Stimulated activated naive CD8-positive, alpha-beta T cell treated with anti-CD3 and anti-CD28 coated beads, Interleukin-15, amount 100 ng/mL, for 72 hours (primary cell): ENCODE data around the gene TAS2R1.

Experiments used
- ATAC-seq: fragments of 150-1000 bp; cut with Tn5 transposase; 2 replicates; pipeline ENCODE4 v1.10.0; 2021; ENCODE audit warnings: mild to moderate bottlenecking, moderate library complexity
- DNase-seq, 2 donors: peaks; one replicate each; pipeline ENCODE4 v3.0.0; 2021 to 2022
- H3K27ac Mint-ChIP-seq, 2 donors: one replicate each; pipeline ENCODE4 v1.8.0; 2022; ENCODE audit warnings: mild to moderate bottlenecking in 2 of 2, mixed read lengths in 2 of 2, moderate library complexity in 2 of 2
- H3K27me3 Mint-ChIP-seq: one replicate; pipeline ENCODE4 v1.8.0; 2022; ENCODE audit warnings: mixed read lengths
- H3K4me1 Mint-ChIP-seq: one replicate; pipeline ENCODE4 v1.8.0; 2022; ENCODE audit warnings: mild to moderate bottlenecking, mixed read lengths
- H3K4me3 Mint-ChIP-seq, 2 donors: one replicate each; pipeline ENCODE4 v1.8.0; 2022; ENCODE audit warnings: mild to moderate bottlenecking in 2 of 2, mixed read lengths in 2 of 2, moderate library complexity in 1 of 2
- H3K9me3 Mint-ChIP-seq, 2 donors: one replicate each; pipeline ENCODE4 v1.8.0; 2022; ENCODE audit warnings: mixed read lengths in 2 of 2

Gene TAS2R1

DNA sequence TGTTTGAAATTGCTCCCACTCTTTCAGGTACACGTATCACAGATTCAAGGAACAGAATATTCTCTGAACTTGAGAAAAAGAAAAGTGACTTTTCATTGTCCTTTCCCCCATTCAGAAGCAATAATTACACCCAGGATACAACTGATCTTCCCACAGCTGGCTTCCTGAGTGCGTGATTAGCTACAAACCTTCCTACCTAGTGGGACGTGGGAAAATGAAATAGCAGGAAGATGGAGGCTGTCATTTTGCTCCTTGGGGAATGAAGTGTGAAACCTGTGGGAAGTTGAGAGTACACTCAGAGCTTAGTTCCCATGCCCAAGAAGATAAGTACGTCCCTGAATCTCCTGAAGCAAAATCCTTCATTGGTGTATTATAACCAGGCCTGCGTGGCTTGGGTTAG is 2.6 kb downstream of the TAS2R1 start:
- DNase-seq = no peak
- ATAC-seq = no peak
- Mint-ChIP-seq H3K4me3 (no peak overlapping the region), H3K27ac (no peak overlapping the region), H3K27me3 (no peaks in the 10 kb centered on the region), H3K4me1 (no peaks in the 10 kb centered on the region), H3K9me3 (peaks cover 5 to 20% of the 10 kb centered on the region in 2 donors)

DNA sequence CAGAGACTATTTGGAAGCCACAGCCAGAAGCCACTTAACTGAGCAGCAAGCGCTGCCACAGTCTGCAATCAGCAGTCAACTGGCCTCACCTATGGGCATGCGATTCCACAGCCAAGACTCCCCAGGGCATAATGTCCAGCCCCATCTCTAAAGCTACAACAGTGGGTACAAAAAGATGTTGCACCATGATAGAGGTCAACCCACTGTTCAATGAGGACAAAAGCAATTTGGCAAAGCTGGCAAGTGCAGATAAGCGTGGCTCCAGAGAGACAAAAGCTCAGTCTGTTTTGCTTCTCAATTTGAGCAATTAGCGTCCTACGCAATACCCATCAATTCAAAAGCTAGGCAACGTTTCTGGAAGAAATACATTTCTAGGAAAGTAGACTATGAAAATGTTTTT is 3.2 kb downstream of the TAS2R1 start:
- Mint-ChIP-seq H3K27me3 (no peaks in the 10 kb centered on the region), H3K4me3 (no peak overlapping the region), H3K9me3 (peaks cover 5 to 20% of the 10 kb centered on the region in 2 donors), H3K27ac (no peak overlapping the region), H3K4me1 (no peaks in the 10 kb centered on the region)
- DNase-seq (no peak), ATAC-seq (no peak)

- Mint-ChIP-seq H3K9me3 (peaks cover 5 to 20% of the 10 kb centered on the region in 2 donors), H3K4me1 (no peaks in the 10 kb centered on the region), H3K4me3 (no peak overlapping the region), H3K27ac (no peak overlapping the region), H3K27me3 (no peaks in the 10 kb centered on the region)
- ATAC-seq = no peak
- no peak for DNase-seq
These were observed 4.4 kb downstream of the TAS2R1 start for GRCh38 chr5:9625731-9626130.

DNA sequence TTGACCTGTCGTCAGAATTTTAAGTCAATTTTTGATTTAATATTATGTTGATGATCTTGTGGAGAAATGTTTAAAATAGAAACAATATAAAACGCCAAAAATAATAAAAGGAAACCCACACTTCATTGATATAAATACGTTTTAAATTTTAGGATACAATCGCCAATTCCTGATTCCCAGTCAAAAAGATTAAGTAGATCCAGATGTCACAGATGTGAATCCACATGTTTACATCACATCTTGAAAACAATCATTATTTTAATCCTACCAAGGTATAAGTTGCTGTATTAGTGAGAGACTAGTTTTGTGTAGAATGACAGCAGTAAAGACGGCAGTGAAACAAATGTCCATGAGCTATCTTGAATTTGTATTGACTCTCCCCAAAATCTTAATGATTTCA is 4.9 kb downstream of the TAS2R1 start:
- no peaks in the 10 kb centered on the region for H3K4me1 Mint-ChIP-seq
- ATAC-seq = no peak
- no peak overlapping the region for H3K4me3 Mint-ChIP-seq
- no peak overlapping the region for H3K27ac Mint-ChIP-seq
- H3K27me3 Mint-ChIP-seq = no peaks in the 10 kb centered on the region
- H3K9me3 Mint-ChIP-seq = peaks cover 5 to 20% of the 10 kb centered on the region in 2 donors
- DNase-seq = no peak

DNA sequence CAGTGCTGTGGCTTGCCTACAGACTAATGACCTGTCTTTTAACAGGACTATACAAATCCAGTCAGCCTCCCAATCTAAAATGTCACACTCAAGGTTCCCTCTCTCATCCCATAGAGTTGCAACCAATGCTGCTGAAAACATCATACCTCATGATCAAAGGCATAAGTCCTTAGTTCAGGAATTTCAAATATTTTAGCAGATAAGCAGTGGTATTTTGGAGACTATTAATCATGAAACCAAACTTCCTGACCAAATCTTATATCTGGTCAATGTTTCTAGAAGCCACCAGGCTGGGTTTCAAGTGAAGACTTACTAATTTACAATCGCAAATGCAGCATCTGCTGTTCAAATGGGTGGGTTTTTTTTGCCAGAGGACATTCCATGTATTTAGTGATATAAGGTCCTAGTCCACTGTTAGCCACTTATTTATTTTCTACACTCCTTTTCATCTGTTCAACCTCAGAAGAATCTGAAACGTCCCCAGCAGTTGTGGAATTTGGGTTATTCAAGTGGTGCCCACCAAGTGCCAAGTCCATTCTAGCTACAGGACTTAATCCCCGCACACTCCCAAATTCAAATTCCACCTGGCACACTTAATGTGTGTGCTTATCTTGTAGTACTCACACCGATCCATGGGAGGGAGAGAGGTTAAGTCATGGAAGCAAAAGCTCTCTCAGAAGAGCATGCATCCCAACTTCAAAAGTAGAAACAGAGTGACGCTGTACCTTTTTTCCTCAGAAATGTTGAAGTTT is 5.8 kb downstream of the TAS2R1 start:
- Mint-ChIP-seq H3K4me1 (no peaks in the 10 kb centered on the region), H3K9me3 (peaks cover 5 to 13% of the 10 kb centered on the region in 2 donors), H3K27me3 (no peaks in the 10 kb centered on the region), H3K4me3 (no peak overlapping the region), H3K27ac (no peak overlapping the region)
- ATAC-seq = no peak
- no peak for DNase-seq

DNA sequence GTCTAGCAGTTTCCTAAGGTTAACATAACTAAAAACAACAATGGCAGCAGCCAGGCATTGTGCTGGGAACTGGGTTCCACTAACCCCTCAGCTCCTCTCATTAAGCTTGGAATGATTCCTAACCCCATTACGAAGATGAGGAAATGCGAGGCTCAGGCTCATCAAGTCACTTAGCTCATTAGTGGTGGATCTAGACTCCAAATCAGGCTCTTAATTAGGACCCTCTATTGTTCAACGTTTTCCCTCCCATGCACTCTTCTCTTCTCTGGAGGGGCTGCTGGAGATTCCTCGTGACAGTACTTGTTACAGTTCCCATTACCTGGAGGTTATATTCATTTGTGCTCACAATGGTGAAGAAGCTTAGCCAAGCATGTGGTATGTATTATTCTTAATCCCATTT is 6.5 kb downstream of the TAS2R1 start:
- Mint-ChIP-seq H3K9me3 (peaks cover 5 to 7% of the 10 kb centered on the region in 2 donors), H3K27me3 (no peaks in the 10 kb centered on the region)

DNA sequence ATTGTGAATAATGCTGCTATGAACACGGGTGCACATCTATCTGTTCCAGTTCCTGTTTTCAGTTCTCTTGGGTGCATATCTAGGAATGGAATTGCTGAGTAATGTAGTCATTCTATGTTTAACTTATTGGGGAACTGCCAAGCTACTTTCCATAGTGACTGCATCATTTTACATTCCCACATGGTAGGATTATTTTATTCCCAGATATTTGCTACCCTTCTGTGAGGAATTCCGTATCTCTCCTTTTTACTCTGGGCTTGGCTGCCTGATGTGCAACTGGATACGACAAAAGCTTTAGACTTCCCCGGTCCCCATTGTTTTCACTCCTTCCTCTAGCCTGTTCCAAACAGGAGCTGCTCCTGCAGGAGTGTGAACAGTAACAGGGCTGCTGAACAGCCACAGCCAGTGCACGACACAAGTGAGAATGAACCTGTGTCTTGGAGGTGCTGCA is 7.2 kb downstream of the TAS2R1 start:
- Mint-ChIP-seq H3K4me3 (no peak overlapping the region), H3K9me3 (peaks cover under 1 to 7% of the 10 kb centered on the region in 2 donors), H3K4me1 (no peaks in the 10 kb centered on the region), H3K27ac (no peak overlapping the region), H3K27me3 (no peaks in the 10 kb centered on the region)
- no peak for ATAC-seq
- no peak for DNase-seq

More for the DNA sequence above, 6.5 kb downstream of the TAS2R1 start:
- Mint-ChIP-seq H3K27ac (no peak overlapping the region), H3K4me1 (no peaks in the 10 kb centered on the region), H3K4me3 (no peak overlapping the region)
- no peak for DNase-seq
- no peak for ATAC-seq

DNA sequence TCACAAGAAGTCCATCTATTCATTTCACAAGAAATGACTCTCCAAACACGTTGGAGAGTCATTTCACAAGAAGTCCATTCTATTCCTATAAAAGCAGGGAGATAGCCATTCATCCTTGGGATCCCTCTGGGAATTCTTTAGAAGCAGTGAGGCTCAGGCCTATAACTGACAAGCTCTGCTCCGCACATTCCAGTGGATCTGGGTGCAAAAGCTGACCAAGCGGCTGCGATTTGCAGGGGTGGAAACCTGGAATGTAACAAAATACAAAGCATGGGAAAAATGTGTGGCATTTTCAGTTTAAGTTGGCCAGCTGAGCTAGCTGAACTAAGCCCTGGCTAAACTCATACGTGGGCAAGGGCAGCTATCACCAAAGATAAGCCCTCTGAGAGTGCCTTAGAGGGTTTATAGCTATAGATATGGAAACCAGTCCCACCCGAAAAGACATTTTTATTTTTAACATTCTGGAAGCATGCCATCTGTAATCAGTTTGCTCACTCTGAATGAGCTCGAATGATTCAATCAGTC is 8.7 kb downstream of the TAS2R1 start:
- DNase-seq = no peak
- Mint-ChIP-seq H3K4me1 (no peaks in the 10 kb centered on the region), H3K27ac (no peak overlapping the region)

DNA sequence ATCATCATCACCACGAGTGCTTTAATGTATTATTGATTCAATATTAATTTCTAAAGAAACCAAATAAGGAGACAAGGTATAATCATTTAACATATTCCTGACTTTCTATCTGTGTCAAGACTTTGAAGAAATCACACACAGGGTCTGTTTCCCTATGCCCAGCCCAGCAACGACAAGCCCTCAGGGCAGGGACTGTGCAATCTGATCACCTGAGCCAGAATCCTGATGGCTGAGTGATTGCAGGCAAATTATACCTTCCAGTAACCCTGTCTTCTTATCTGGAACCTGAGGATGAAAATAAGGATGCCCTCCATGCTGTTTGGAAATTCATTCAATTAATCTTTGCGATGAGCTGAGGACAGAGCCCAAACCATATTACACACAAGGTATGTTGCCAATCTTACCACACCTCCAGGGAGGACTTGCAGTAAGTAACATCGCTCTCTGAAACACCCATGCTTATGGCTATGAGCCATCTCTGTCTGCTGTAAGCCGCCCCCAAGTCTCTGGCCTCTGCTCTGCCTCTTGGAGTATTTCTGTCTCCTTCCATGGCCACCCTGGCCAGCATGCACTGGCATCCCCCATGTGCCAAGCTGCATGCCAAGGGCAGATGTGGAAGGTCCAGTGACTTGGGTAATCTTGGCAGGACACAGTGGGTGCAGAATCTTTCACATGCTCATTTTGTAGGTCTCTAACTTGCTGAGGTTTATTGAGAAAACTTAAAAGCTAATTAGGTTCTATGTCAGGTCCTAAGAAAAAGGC is 10.6 kb downstream of the TAS2R1 start:
- H3K27ac Mint-ChIP-seq = no peak overlapping the region
- no peaks in the 10 kb centered on the region for H3K4me1 Mint-ChIP-seq
- H3K9me3 Mint-ChIP-seq = peaks cover 6 to 16% of the 10 kb centered on the region in 2 donors
- ATAC-seq (no peak), DNase-seq (no peak)
- no peak overlapping the region for H3K4me3 Mint-ChIP-seq
- H3K27me3 Mint-ChIP-seq = no peaks in the 10 kb centered on the region

More for the DNA sequence above, 8.7 kb downstream of the TAS2R1 start:
- Mint-ChIP-seq H3K9me3 (peaks cover 0 to 16% of the 10 kb centered on the region in 2 donors), H3K4me3 (no peak overlapping the region), H3K27me3 (no peaks in the 10 kb centered on the region)
- no peak for ATAC-seq

DNA sequence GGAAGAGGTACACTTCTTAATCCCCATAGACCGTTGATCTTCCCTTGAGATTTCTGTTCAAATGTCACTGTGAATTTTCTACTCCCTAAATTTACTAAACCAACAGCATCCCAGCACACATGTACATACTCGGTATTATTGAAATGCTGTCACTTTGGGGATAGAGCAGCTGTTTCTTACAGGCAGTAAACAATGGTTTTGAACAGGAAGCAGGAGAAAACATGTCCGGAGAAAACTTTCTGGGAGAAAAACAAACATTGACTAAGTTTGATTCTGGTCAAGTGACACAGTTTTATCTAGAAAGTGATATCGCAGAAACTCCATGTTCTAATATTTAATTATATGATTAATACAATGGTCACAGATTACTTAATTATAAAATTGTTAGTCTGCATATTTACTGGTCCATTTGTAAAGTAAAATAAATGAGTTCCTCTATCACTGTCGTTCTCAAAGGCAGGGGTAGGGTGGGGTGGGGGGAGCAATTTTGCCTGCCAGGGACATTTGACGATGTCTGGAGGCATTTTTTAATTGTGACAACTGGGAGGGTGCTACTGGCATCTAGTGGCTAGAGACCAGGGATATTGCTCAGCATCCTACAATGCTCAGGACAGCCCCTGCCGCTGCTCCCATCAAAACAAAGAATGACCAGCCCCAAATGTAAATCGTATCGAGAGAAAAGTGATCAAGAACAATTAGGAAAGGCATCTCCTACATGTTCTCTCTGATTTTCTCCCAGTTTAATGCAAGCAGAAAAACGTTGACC is 12.2 kb downstream of the TAS2R1 start:
- Mint-ChIP-seq H3K27ac (no peak overlapping the region), H3K9me3 (peaks cover 6 to 14% of the 10 kb centered on the region in 2 donors), H3K4me3 (no peak overlapping the region), H3K27me3 (no peaks in the 10 kb centered on the region), H3K4me1 (no peaks in the 10 kb centered on the region)
- no peak for ATAC-seq
- no peak for DNase-seq

DNA sequence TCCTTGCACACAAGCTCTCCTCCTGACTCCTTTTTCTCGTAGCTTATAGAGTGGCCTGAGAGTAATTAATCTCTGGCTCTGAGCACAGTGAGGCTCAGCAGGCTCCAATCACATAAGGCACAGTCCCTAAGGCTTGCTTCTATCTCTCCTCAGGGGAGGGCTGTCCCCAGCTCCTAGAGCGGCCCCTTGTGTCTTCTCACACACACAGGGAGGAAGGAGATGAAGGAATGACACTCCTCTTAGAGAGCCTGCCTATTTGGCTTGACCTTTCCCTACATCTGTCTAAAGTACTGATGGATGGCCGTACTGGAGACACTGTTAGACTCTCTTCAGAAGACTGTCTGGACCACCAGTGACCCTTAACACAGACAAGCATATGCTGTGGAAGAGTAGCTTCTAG is 12.9 kb downstream of the TAS2R1 start:
- H3K27me3 Mint-ChIP-seq = no peaks in the 10 kb centered on the region
- ATAC-seq = no peak
- DNase-seq = no peak
- H3K9me3 Mint-ChIP-seq = peaks cover 6 to 20% of the 10 kb centered on the region in 2 donors
- H3K4me1 Mint-ChIP-seq = no peaks in the 10 kb centered on the region
- no peak overlapping the region for H3K4me3 Mint-ChIP-seq
- no peak overlapping the region for H3K27ac Mint-ChIP-seq

GRCh38 chr5:9615331-9615730 is 14.8 kb downstream of the TAS2R1 start:
- Mint-ChIP-seq H3K4me3 (no peak overlapping the region), H3K27ac (no peak overlapping the region), H3K9me3 (peaks cover 6 to 33% of the 10 kb centered on the region in 2 donors), H3K27me3 (no peaks in the 10 kb centered on the region), H3K4me1 (no peaks in the 10 kb centered on the region)
- DNase-seq (no peak), ATAC-seq (no peak)

DNA sequence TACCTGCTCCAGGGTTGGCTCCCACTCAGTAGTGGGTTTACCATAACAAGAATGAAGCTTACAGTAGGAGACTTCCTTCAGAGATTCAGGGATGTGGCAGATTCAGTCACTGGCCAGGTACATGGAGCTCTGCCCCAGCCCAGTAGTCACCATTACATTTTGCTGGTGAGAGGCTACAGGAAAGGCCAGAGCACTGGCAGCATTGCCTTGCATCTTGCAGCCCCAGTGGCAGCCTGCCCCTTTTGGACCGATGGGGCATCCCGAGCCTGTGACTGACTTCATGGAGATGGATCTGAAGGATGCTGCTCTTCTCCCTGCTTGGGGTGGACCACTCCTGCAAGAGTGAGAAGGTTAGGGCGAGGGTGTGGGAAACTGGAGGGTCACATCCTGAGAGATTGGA is 16.8 kb downstream of the TAS2R1 start:
- ATAC-seq (no peak), DNase-seq (no peak)
- Mint-ChIP-seq H3K9me3 (peaks cover 6 to 33% of the 10 kb centered on the region in 2 donors), H3K4me1 (no peaks in the 10 kb centered on the region), H3K27ac (no peak overlapping the region), H3K4me3 (no peak overlapping the region), H3K27me3 (no peaks in the 10 kb centered on the region)

DNA sequence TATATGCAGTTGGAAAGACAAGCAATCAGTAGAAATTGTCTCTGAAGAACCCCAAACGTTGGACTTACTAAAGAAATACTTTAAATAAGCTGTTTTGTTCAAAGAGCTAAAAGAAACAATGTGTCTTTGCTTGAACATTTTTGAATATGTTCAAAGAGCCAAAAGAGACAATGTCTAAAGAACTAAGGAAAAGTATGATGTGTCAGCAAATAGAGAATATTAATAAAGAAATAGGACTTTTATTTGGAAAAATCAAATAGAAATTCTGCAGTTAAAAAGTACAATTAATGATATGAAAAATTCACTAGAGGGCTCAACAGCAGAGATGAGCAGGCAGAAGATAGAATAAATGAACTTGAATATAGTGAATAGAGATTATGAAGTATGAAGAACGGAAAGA is 19.2 kb downstream of the TAS2R1 start:
- Mint-ChIP-seq H3K27ac (no peak overlapping the region), H3K9me3 (peaks cover 6 to 25% of the 10 kb centered on the region in 2 donors), H3K4me3 (no peak overlapping the region), H3K27me3 (no peaks in the 10 kb centered on the region), H3K4me1 (no peaks in the 10 kb centered on the region)
- no peak for ATAC-seq
- no peak for DNase-seq

- H3K9me3 Mint-ChIP-seq = peaks cover 6 to 25% of the 10 kb centered on the region in 2 donors
- H3K4me1 Mint-ChIP-seq = no peaks in the 10 kb centered on the region
- DNase-seq (no peak), ATAC-seq (no peak)
- H3K4me3 Mint-ChIP-seq = no peak overlapping the region
- no peaks in the 10 kb centered on the region for H3K27me3 Mint-ChIP-seq
- H3K27ac Mint-ChIP-seq = no peak overlapping the region
These were observed 19.8 kb downstream of the TAS2R1 start for GRCh38 chr5:9610364-9610763.
